Activated CD8-positive, alpha-beta T cell treated with anti-CD3 and anti-CD28 coated beads for 36 hours (primary cell): ENCODE data around the gene TSPAN31. TPM values are rescaled to one million over a fixed set of nuclear protein-coding genes. Genes with fewer than 3 reads are reported as not detected.

Experiments
- ATAC-seq: fragments of 200-7000 bp; cut with Tn5 transposase; one replicate; pipeline ENCODE4 v1.10.0; 2021; ENCODE audit warnings: mild to moderate bottlenecking, moderate library complexity
- CTCF ChIA-PET: fragments of 350-600 bp; sonication (Branson Sonifier 250); formaldehyde crosslinking; loops from one replicate; lab custom pipeline; 2021; ENCODE audit warnings: antibody characterized with exemption; lab: Charles Lee
- POLR2A ChIA-PET: fragments of 350-600 bp; sonication (Branson Sonifier 250); formaldehyde crosslinking; loops from one replicate; lab custom pipeline; 2021; ENCODE audit warnings: antibody characterized with exemption; lab: Charles Lee
- DNase-seq: peaks from one replicate; pipeline ENCODE4 v3.0.0-alpha.2; 2020
- H3K27ac Mint-ChIP-seq: one replicate; pipeline ENCODE4 v1.8.0; 2021; ENCODE audit warnings: mild to moderate bottlenecking, mixed read lengths
- H3K27me3 Mint-ChIP-seq: one replicate; pipeline ENCODE4 v1.8.0; 2021; ENCODE audit warnings: mixed read lengths
- H3K36me3 Mint-ChIP-seq: one replicate; pipeline ENCODE4 v1.8.0; 2021; ENCODE audit warnings: low read depth, mixed read lengths
- H3K4me1 Mint-ChIP-seq: one replicate; pipeline ENCODE4 v1.8.0; 2021; ENCODE audit warnings: low read depth, mixed read lengths
- H3K4me3 Mint-ChIP-seq: one replicate; pipeline ENCODE4 v1.8.0; 2021; ENCODE audit warnings: mild to moderate bottlenecking, moderate library complexity, mixed read lengths
- H3K9me3 Mint-ChIP-seq: one replicate; pipeline ENCODE4 v1.8.0; 2021; ENCODE audit warnings: mixed read lengths
- intact Hi-C: fragments of 100-400 bp; cut with micrococcal nuclease; formaldehyde crosslinking; loops from one replicate; pipeline ENCODE4 v1.10.0; 2022
- total RNA-seq, 2 experiments: library from RNA; stranded (reverse); gene quantifications; one replicate each; pipeline ENCODE4 v1.2.3, GENCODE V29; 2021
- TF ChIP-seq, protein P1 (sequence below): fragments of 200-600 bp; IDR thresholded peaks from one replicate; pipeline ENCODE4 v1.8.0; 2022; ENCODE audit warnings: antibody characterized with exemption, mild to moderate bottlenecking

The TSPAN31 gene
- total RNA-seq, 2 experiments from 2014 or later, result 6.9 to 7.5 TPM

DNA sequence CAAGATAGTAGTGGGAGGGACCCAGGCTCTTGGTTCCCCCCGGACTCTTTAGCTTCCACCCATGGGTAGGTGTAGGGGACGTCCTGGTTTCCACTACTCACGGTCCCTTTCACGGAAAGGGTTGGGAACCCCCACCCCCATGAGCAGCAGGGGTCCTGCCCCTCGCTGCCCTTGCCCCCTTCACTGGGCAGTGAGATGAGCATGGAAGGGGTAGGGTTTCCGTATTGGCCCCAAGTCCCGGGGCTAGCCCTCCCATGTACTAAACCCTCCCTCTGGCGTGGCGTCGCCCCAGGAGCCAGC, 19.0 kb upstream of the TSPAN31 start:
- TF ChIP-seq, protein P1, sequence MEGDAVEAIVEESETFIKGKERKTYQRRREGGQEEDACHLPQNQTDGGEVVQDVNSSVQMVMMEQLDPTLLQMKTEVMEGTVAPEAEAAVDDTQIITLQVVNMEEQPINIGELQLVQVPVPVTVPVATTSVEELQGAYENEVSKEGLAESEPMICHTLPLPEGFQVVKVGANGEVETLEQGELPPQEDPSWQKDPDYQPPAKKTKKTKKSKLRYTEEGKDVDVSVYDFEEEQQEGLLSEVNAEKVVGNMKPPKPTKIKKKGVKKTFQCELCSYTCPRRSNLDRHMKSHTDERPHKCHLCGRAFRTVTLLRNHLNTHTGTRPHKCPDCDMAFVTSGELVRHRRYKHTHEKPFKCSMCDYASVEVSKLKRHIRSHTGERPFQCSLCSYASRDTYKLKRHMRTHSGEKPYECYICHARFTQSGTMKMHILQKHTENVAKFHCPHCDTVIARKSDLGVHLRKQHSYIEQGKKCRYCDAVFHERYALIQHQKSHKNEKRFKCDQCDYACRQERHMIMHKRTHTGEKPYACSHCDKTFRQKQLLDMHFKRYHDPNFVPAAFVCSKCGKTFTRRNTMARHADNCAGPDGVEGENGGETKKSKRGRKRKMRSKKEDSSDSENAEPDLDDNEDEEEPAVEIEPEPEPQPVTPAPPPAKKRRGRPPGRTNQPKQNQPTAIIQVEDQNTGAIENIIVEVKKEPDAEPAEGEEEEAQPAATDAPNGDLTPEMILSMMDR, result no peak
- intact Hi-C loops, result no loop called here
- DNase-seq (no peak), ATAC-seq (no peak)
- peaks cover 6% of the 10 kb centered on the region for H3K4me1 Mint-ChIP-seq
- ChIA-PET CTCF (interaction anchor here (1.4 to 1.5 kb wide), 2 partner anchors 15 to 68 kb away, joined by 3 to 8 read pairs; no protein-coding TSS in a partner anchor), POLR2A (no interaction called here)
- no peak overlapping the region for H3K27ac Mint-ChIP-seq
- no peaks in the 10 kb centered on the region for H3K9me3 Mint-ChIP-seq
- no peak overlapping the region for H3K4me3 Mint-ChIP-seq
- no peaks in the 10 kb centered on the region for H3K27me3 Mint-ChIP-seq
- H3K36me3 Mint-ChIP-seq, result peaks cover 29% of the 10 kb centered on the region

DNA sequence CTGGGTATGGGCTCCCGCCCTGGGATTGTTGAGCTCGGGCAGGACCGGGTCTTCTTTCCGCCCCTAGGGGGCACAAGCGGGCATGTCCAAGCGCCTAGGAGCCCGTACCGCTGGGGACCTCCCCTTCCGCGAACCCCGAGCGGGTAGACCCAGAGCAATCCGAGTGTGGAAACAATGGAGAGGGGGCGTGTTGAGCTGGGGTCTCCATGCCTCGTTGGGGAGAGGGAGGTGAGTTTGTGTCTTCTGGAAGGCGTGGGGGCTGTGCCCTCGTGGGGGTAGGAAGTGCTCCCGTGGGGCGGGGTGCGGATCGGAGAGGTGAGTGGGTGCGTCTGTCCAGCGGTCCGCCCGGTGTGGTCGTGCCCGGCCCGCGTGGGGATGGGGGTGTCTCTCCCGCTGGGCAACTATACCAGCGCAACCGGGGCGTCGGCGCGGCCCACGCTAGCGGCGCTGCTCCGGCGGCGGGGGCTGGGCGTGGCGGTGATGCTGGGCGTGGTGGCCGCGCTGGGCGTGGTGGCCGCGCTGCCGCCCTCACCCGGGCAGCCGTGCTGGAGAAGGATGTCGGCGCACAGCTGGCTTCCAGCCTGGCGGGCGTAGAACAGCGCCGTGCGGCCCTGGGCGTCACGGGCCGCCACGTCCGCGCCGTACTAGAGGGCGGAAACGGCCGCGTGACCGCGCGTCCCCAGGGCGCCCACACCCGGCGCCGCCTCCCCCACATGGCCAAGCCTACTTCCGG, 18.5 kb upstream of the TSPAN31 start:
- POLR2A ChIA-PET, result no interaction called here
- intact Hi-C loops, result no loop called here
- TF ChIP-seq, protein P1, result peak; percentile 36
- no peaks in the 10 kb centered on the region for H3K9me3 Mint-ChIP-seq
- H3K36me3 Mint-ChIP-seq, result peaks cover 25% of the 10 kb centered on the region
- peak overlapping the region; percentile 49 for H3K27ac Mint-ChIP-seq
- peak overlapping the region; percentile 47 for H3K4me3 Mint-ChIP-seq
- H3K4me1 Mint-ChIP-seq, result peaks cover 6% of the 10 kb centered on the region
- DNase-seq (peak; percentile 62), ATAC-seq (peak; percentile 50)
- CTCF ChIA-PET, result interaction anchor here (1.2 to 1.5 kb wide), 3 partner anchors 15 to 68 kb away, joined by 3 to 8 read pairs (median 3); no protein-coding TSS in a partner anchor
- H3K27me3 Mint-ChIP-seq, result no peaks in the 10 kb centered on the region

DNA sequence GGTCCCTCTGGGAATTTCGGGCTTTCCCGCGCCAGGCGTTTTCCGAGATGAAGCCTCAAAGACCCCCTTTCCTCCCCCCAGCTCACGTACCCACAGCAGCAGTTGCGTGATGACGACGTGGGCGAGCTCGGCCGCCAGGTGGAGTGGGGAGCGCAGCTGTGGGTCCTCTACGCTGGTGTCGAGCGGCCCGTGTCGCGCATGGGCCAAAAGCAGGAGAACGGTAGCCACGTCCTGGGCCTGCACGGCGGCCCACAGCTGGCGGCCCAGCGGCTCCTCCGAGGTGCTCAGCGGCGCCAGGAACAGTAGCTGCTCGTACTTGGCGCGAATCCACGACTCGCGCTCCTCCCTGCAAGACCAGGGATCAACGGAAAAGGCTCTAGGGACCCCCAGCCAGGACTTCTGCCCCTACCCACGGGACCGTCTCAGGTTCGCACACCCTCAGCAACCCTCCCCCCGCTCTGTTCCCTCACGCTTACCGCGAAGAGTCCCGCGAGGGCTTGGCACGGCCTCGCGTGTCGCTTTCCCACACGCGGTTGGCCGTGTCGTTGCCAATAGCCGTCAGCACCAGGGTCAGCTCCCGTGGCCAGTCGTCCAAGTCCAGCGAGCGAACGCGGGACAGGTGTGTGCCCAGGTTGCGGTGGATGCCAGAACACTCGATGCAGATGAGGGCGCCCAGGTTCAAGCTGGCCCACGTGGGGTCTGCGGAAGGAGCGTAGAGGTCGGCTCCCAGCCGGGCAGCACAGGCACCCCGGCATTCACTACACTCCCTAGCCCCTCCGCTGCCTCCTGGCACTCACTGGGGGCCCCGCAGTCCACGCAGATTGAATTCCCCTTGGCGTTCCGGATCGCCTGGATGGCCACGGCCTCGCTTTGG, 17.7 kb upstream of the TSPAN31 start:
- ATAC-seq (no peak), DNase-seq (no peak)
- CTCF ChIA-PET, result interaction anchor here (1.2 to 1.5 kb wide), 2 partner anchors 19 to 67 kb away, joined by 3 read pairs; no protein-coding TSS in a partner anchor
- Mint-ChIP-seq H3K36me3 (peaks cover 27% of the 10 kb centered on the region), H3K27ac (no peak overlapping the region), H3K4me3 (no peak overlapping the region), H3K27me3 (no peaks in the 10 kb centered on the region), H3K4me1 (peaks cover 6% of the 10 kb centered on the region), H3K9me3 (no peaks in the 10 kb centered on the region)
- TF ChIP-seq, protein P1, result no peak
- intact Hi-C loops, result no loop called here
- POLR2A ChIA-PET, result no interaction called here

DNA sequence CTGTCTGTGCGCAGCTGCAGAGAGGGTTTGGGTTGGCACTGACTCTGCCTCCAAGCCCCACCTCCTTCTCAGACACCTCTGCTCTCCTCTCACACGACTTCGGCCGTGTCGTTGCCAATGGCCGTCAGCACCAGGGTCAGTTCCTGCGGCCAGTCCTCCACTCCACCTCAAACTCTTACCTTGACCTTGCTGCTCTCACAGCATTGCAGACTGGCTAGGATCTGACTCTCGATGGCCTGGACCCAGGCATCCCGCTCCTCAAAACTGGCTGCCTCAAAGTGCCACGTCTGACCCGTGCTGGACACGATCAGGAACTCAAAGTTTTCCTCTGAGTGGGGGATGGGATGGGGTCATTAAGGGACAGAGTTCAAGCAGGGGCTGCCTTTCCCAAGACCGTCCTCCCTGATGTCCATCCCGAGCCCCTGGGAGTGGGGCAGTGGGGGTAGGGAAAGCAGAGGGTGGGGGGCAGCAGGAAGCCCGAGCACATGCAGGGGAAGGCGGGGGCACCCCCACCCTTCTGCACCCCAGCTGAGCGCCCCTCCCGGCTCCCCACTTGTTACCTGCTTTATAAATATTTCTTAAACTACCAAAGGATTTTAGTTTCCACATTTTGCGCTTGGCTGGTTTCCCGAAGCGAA, 17.0 kb upstream of the TSPAN31 start:
- DNase-seq, result no peak
- peaks cover 6% of the 10 kb centered on the region for H3K4me1 Mint-ChIP-seq
- intact Hi-C loops, result no loop called here
- no peak for ATAC-seq
- H3K4me3 Mint-ChIP-seq, result no peak overlapping the region
- H3K9me3 Mint-ChIP-seq, result no peaks in the 10 kb centered on the region
- H3K36me3 Mint-ChIP-seq, result peaks cover 30% of the 10 kb centered on the region
- ChIA-PET CTCF (no interaction called here), POLR2A (no interaction called here)
- TF ChIP-seq, protein P1, result no peak
- H3K27ac Mint-ChIP-seq, result no peak overlapping the region
- no peaks in the 10 kb centered on the region for H3K27me3 Mint-ChIP-seq
